Vagina (tissue), 2 donors: ENCODE results near the gene TWNK.

Experiments
- POLR2A ChIP-seq, 2 donors: fragments of 450-650 bp; IDR thresholded peaks; one replicate each; pipeline ENCODE4 v1.6.1; 2017; ENCODE audit warnings: antibody characterized with exemption in 2 of 2, mild to moderate bottlenecking in 2 of 2, moderate library complexity in 2 of 2
- TF ChIP-seq, protein P1 (sequence below), 3 experiments: fragments of 450-650 bp in 2 of 3; fragments of 200-600 bp in 1 of 3; sonication (generic) in 1 of 3; IDR thresholded peaks; one replicate each; pipeline ENCODE4 v1.5.1; 2017 to 2019; ENCODE audit warnings: antibody characterized with exemption in 3 of 3, mild to moderate bottlenecking in 2 of 3, moderate library complexity in 2 of 3

DNA sequence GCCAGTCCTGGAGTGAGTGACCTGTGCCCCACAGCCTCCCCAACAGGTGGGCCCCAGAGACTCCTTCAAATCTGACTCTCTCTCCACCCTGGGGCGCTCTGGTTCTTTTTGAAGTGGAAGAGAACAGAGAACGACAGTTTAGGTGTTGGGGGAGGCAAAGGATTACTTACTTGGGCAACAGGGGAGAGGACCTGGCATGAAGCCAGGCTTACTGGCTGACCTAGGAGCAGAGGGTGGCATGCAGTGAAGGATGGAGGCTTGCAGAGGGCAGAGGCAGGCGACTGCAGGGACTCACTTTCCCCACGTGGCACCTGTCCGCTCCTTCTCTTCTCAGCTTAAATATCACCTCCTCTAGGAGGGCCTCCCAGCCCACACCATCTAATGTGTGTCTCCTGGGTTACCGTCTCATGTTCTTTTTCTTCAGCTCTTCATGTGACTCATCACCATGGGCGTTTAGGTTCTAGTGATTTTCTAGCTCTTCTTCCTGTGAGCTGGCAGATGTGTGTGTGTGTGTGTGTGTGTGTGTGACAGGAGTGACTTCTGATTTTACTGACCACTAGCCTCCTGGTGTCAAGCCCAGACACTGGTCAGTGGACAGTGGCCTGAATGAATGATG lies 27.7 kb downstream of the TWNK start:
- TF ChIP-seq, protein P1, sequence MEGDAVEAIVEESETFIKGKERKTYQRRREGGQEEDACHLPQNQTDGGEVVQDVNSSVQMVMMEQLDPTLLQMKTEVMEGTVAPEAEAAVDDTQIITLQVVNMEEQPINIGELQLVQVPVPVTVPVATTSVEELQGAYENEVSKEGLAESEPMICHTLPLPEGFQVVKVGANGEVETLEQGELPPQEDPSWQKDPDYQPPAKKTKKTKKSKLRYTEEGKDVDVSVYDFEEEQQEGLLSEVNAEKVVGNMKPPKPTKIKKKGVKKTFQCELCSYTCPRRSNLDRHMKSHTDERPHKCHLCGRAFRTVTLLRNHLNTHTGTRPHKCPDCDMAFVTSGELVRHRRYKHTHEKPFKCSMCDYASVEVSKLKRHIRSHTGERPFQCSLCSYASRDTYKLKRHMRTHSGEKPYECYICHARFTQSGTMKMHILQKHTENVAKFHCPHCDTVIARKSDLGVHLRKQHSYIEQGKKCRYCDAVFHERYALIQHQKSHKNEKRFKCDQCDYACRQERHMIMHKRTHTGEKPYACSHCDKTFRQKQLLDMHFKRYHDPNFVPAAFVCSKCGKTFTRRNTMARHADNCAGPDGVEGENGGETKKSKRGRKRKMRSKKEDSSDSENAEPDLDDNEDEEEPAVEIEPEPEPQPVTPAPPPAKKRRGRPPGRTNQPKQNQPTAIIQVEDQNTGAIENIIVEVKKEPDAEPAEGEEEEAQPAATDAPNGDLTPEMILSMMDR (IDR thresholded peaks at IDR 0.05), result no peak
- no peak for TF ChIP-seq POLR2A (IDR thresholded peaks at IDR 0.05)
